Measurements from ENCODE around the gene RAB40A. TPM values are rescaled to one million over a fixed set of nuclear protein-coding genes. Genes with fewer than 3 reads are reported as not detected.

Gene RAB40A
- total RNA-seq, 3 donors from 2014 or later = 0.48 to 2.5 (median 2.3) TPM

- no peaks in the 10 kb centered on the region for H3K36me3 ChIP-seq
- H3K27me3 ChIP-seq = peaks cover 0 to 32% of the 10 kb centered on the region in 2 donors
- TF ChIP-seq POLR2A (IDR thresholded peaks at IDR 0.05) (no peak), POLR2AphosphoS5 (IDR thresholded peaks at IDR 0.05) (no peak), CTCF (IDR thresholded peaks at IDR 0.05) (no peak)
- H3K9me3 ChIP-seq = no peaks in the 10 kb centered on the region
- no peaks in the 10 kb centered on the region for H3K4me1 ChIP-seq
- intact Hi-C loops (cut with DNase I; ENCODE audit: low total_unique reads) = no loop called here
- H3K4me3 ChIP-seq = no peak overlapping the region
- no peak overlapping the region for H3K27ac ChIP-seq
- DNase-seq (ENCODE audit: low spot score in 2 of 2) = no peak
Measured at GRCh38 chrX:103517246-103517645, 2.0 kb downstream of the RAB40A start.

DNA sequence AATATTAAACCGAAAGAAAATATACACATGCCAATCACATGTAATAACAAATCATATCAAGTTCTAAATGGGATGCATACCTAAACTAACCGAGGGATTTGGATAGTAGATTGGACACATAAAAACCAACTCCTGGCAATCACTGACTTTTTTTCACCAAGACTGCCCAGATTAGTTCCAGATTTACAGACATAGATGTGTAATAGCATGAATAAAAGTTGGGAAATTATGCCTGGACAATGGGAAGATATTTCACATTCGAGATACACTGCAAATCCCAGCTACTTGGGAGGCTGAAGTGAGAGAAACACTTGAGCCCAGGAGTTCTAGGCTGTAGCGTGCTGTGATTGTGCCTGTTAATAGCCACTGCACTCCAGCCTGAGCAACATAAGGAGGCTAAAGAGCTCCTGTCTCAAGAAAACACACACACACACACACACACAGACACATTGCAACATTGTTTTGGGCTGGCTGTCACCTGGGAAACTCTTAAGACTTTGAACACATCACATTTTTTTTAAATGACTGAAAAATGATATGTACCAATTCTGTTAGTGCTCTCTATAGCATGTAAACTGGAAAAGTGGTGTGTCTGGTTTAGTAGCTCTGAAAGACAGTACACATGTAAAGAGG lies 5.7 kb downstream of the RAB40A start:
- no peaks in the 10 kb centered on the region for H3K9me3 ChIP-seq
- H3K4me1 ChIP-seq = no peaks in the 10 kb centered on the region
- no peak overlapping the region for H3K4me3 ChIP-seq
- no peak overlapping the region for H3K27ac ChIP-seq
- no peaks in the 10 kb centered on the region for H3K36me3 ChIP-seq
- no peak for DNase-seq (ENCODE audit: low spot score in 2 of 2)
- peaks cover 0 to 47% of the 10 kb centered on the region in 2 donors for H3K27me3 ChIP-seq
- intact Hi-C loops (cut with DNase I; ENCODE audit: low total_unique reads) = no loop called here
- TF ChIP-seq POLR2A (IDR thresholded peaks at IDR 0.05) = no peak
- TF ChIP-seq CTCF (IDR thresholded peaks at IDR 0.05) = no peak
- TF ChIP-seq POLR2AphosphoS5 (IDR thresholded peaks at IDR 0.05) = no peak

- DNase-seq (ENCODE audit: low spot score in 2 of 2) = no peak
- H3K4me1 ChIP-seq = no peaks in the 10 kb centered on the region
- H3K27me3 ChIP-seq = peaks cover 0 to 49% of the 10 kb centered on the region in 2 donors
- H3K4me3 ChIP-seq = no peak overlapping the region
- H3K9me3 ChIP-seq = no peaks in the 10 kb centered on the region
- no peak overlapping the region for H3K27ac ChIP-seq
- TF ChIP-seq POLR2AphosphoS5 (IDR thresholded peaks at IDR 0.05) (no peak), POLR2A (IDR thresholded peaks at IDR 0.05) (no peak), CTCF (IDR thresholded peaks at IDR 0.05) (no peak)
- intact Hi-C loops (cut with DNase I; ENCODE audit: low total_unique reads) = no loop called here
- no peaks in the 10 kb centered on the region for H3K36me3 ChIP-seq
Measured at GRCh38 chrX:103513067-103513466, 6.2 kb downstream of the RAB40A start.

DNA sequence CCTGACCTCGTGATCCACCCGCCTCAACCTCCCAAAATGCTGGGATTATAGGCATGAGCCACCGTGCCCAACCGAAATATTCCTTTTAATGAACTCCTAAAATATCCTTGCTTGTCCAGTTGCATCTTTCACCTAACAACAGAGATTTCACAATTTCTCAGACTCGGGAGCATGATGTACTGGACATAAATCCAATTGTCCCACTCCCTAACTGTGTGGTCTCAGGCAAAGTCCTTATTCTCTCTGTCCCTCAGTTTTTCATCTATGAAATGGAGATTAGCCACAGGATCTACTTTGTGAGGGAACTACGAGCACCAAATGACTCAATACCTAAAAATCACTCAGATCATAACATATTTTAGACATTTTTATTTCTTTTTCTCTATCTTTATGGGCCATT lies 9.3 kb downstream of the RAB40A start:
- TF ChIP-seq POLR2AphosphoS5 (IDR thresholded peaks at IDR 0.05) = no peak
- TF ChIP-seq POLR2A (IDR thresholded peaks at IDR 0.05) = no peak
- TF ChIP-seq CTCF (IDR thresholded peaks at IDR 0.05) = no peak

DNA sequence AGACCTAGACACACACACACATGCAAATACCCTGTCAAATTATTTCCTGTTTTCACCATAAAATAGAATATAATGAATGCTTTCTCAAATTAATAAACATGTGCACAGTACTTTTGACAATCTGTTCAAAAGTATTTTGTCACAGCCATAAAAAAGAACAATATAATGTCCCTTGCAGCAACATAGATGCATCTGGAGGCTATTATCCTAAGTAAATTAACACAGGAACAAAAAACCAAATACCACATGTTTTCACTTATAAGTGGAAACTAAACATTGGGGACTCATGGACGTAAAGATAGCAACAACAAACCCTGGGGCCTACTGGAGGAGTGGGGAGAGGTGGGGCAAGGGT lies 15.5 kb downstream of the RAB40A start:
- Histone ChIP-seq H3K4me1 (no peaks in the 10 kb centered on the region), H3K4me3 (no peak overlapping the region), H3K27ac (no peak overlapping the region), H3K36me3 (no peaks in the 10 kb centered on the region), H3K9me3 (no peaks in the 10 kb centered on the region), H3K27me3 (peaks cover 0 to 19% of the 10 kb centered on the region in 2 donors)
- no peak for DNase-seq (ENCODE audit: low spot score in 2 of 2)
- intact Hi-C loops (cut with DNase I; ENCODE audit: low total_unique reads) = no loop called here
- no peak for TF ChIP-seq POLR2AphosphoS5 (IDR thresholded peaks at IDR 0.05)

More for the DNA sequence above, 9.3 kb downstream of the RAB40A start:
- DNase-seq (ENCODE audit: low spot score in 2 of 2) = no peak
- Histone ChIP-seq H3K4me1 (no peaks in the 10 kb centered on the region), H3K36me3 (no peaks in the 10 kb centered on the region), H3K4me3 (no peak overlapping the region), H3K27me3 (peaks cover 0 to 29% of the 10 kb centered on the region in 2 donors), H3K27ac (no peak overlapping the region), H3K9me3 (no peaks in the 10 kb centered on the region)
- intact Hi-C loops (cut with DNase I; ENCODE audit: low total_unique reads) = no loop called here
